HG03469 (cell line): ENCODE results near the gene QTRT2.

Experiments used
- ATAC-seq: cut with Tn5 transposase; IDR thresholded peaks from one replicate; pipeline ENCODE4 v1.9.1; 2021; ENCODE audit warnings: mild to moderate bottlenecking, moderate library complexity, moderate number of reproducible peaks; ENCODE audit not compliant: unreplicated experiment

QTRT2 gene

GRCh38 chr3:114119776-114120175 is 63.2 kb downstream of the QTRT2 start:
- no peak for ATAC-seq

GRCh38 chr3:114120211-114120610 is 63.7 kb downstream of the QTRT2 start:
- no peak for ATAC-seq

GRCh38 chr3:114122027-114122709 is 65.6 kb downstream of the QTRT2 start:
- ATAC-seq = no peak

- ATAC-seq = no peak
Measured at GRCh38 chr3:114126461-114126860, 69.9 kb downstream of the QTRT2 start.

- ATAC-seq = no peak
Measured at GRCh38 chr3:114127517-114127916, 71.0 kb downstream of the QTRT2 start.

GRCh38 chr3:114128231-114128630 is 71.7 kb downstream of the QTRT2 start:
- ATAC-seq = no peak

- no peak for ATAC-seq
Measured at GRCh38 chr3:114128826-114129225, 72.3 kb downstream of the QTRT2 start.

- no peak for ATAC-seq
Measured at GRCh38 chr3:114132500-114132899, 76.0 kb downstream of the QTRT2 start.

GRCh38 chr3:114133947-114134346 is 77.4 kb downstream of the QTRT2 start:
- no peak for ATAC-seq
